Stimulated activated CD4-positive, alpha-beta T cell treated with anti-CD3 and anti-CD28 coated beads, Interleukin-2, amount 100 ng/mL, for 24 hours (primary cell): ENCODE data around the gene PDK2.
A peak's percentile ranks its signal among the peaks of the same experiment; 100 is the strongest.

Experiments used
- DNase-seq, 2 donors: peaks; one replicate each; pipeline ENCODE4 v3.0.0-alpha.2; 2020

The PDK2 gene

GRCh38 chr17:50094753-50095619, at the start of gene PDK2:
PDK2 (plus strand) TSS chr17:50095351; CDS start chr17:50095436, 85 bp downstream.
- peak; percentile 94 to 96 for DNase-seq

- no peak for DNase-seq
These were observed 49.0 kb upstream of the PDK2 start for GRCh38 chr17:50046179-50046578.

GRCh38 chr17:50046667-50047066, 48.5 kb upstream of the PDK2 start:
- DNase-seq: no peak

GRCh38 chr17:50047083-50047482, 48.1 kb upstream of the PDK2 start:
- no peak for DNase-seq

GRCh38 chr17:50047488-50048126, 47.5 kb upstream of the PDK2 start:
- peak in 1 of 2 donors; percentile 30 for DNase-seq

- no peak for DNase-seq
These were observed 46.9 kb upstream of the PDK2 start for GRCh38 chr17:50048146-50048720.

GRCh38 chr17:50048988-50049387, 46.2 kb upstream of the PDK2 start:
- no peak for DNase-seq

- DNase-seq: no peak
These were observed 45.5 kb upstream of the PDK2 start for GRCh38 chr17:50049636-50050035.

- no peak for DNase-seq
These were observed 44.6 kb upstream of the PDK2 start for GRCh38 chr17:50050431-50051032.

- DNase-seq: peak; percentile 71 to 82
These were observed 44.0 kb upstream of the PDK2 start for GRCh38 chr17:50051082-50051576.

- no peak for DNase-seq
These were observed 43.5 kb upstream of the PDK2 start for GRCh38 chr17:50051606-50052005.

GRCh38 chr17:50052241-50052796, 42.8 kb upstream of the PDK2 start:
- DNase-seq: no peak

- DNase-seq: no peak
These were observed 42.1 kb upstream of the PDK2 start for GRCh38 chr17:50052822-50053653.

- DNase-seq: no peak
These were observed 41.5 kb upstream of the PDK2 start for GRCh38 chr17:50053654-50053960.

- DNase-seq: peak in 1 of 2 donors; percentile 13
These were observed 40.1 kb upstream of the PDK2 start for GRCh38 chr17:50055055-50055425.

GRCh38 chr17:50055426-50056216, 39.5 kb upstream of the PDK2 start, which contains the start of gene ITGA3:
ITGA3 (plus strand) TSS chr17:50056110; CDS start chr17:50056440, 330 bp downstream.
- peak; percentile 64 to 78 for DNase-seq

- peak; percentile 69 to 75 for DNase-seq
These were observed 38.8 kb upstream of the PDK2 start for GRCh38 chr17:50056217-50056960.

GRCh38 chr17:50056961-50057330, 38.2 kb upstream of the PDK2 start:
- no peak for DNase-seq

- DNase-seq: no peak
These were observed 37.6 kb upstream of the PDK2 start for GRCh38 chr17:50057521-50057991.

GRCh38 chr17:50058296-50058953, 36.7 kb upstream of the PDK2 start:
- no peak for DNase-seq
